ENCODE data around the gene MALSU1.

DNA sequence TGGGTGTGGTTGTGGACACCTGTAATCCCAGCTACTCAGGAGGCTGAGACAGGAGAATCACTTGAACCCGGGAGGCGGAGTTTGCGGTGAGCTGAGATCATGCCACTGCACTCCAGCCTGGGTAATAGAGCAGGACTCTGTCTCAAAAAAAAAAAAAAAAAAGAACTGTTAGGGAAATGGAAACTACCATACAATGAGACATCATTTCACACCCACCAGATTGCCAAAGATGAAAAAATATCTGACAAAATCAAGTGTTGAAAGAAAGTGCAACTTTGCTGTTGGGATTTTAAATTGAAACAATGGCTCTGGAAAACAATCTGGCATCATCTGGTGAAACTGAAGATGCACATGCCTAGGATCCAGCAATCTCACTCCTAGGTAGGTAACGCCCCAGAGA lies 16.1 kb upstream of the MALSU1 start:
- TF ChIP-seq KDM1A (IDR thresholded peaks at IDR 0.05; ENCODE audit: low read depth) = no peak
- TF ChIP-seq, protein P1, sequence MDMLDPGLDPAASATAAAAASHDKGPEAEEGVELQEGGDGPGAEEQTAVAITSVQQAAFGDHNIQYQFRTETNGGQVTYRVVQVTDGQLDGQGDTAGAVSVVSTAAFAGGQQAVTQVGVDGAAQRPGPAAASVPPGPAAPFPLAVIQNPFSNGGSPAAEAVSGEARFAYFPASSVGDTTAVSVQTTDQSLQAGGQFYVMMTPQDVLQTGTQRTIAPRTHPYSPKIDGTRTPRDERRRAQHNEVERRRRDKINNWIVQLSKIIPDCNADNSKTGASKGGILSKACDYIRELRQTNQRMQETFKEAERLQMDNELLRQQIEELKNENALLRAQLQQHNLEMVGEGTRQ (IDR thresholded peaks at IDR 0.05) = no peak
- no peak for TF ChIP-seq ATOH8 (CRISPR knock-in tag; IDR thresholded peaks at IDR 0.05; ENCODE audit: low read depth)
- TF ChIP-seq CTCF (IDR thresholded peaks at IDR 0.05) = no peak
- no peak for TF ChIP-seq BHLHE40 (IDR thresholded peaks at IDR 0.05; ENCODE audit: low read depth, low read length)
- no peak for TF ChIP-seq RFX5 (IDR thresholded peaks at IDR 0.05)
- TF ChIP-seq HDAC2 (IDR thresholded peaks at IDR 0.05) = no peak
- TF ChIP-seq POLR2A (IDR thresholded peaks at IDR 0.05; ENCODE audit: low read length) = no peak
- no peak for TF ChIP-seq CBX8 (IDR thresholded peaks at IDR 0.05)
